Upper lobe of left lung (tissue), 4 donors: Measurements from ENCODE around the gene TMEM132D.

ENCODE experiments used
- EP300 ChIP-seq, 4 donors: sonication (generic); formaldehyde crosslinking; IDR thresholded peaks; one replicate each; pipeline ENCODE4 v1.5.1; 2017; ENCODE audit warnings: antibody characterized with exemption in 4 of 4, control low read depth in 2 of 4
- POLR2A ChIP-seq, 4 donors: fragments of 450-650 bp; IDR thresholded peaks; one replicate each; pipeline ENCODE4 v1.5.1; 2016 to 2017; ENCODE audit warnings: antibody characterized with exemption in 4 of 4, mild to moderate bottlenecking in 2 of 4
- TF ChIP-seq, protein P1 (sequence below), 6 experiments: fragments of 450-650 bp in 4 of 6; fragments of 200-600 bp in 2 of 6; sonication (generic) in 2 of 6; IDR thresholded peaks; one replicate each; pipeline ENCODE4 v1.5.1; 2016 to 2019; ENCODE audit warnings: antibody characterized with exemption in 6 of 6

DNA sequence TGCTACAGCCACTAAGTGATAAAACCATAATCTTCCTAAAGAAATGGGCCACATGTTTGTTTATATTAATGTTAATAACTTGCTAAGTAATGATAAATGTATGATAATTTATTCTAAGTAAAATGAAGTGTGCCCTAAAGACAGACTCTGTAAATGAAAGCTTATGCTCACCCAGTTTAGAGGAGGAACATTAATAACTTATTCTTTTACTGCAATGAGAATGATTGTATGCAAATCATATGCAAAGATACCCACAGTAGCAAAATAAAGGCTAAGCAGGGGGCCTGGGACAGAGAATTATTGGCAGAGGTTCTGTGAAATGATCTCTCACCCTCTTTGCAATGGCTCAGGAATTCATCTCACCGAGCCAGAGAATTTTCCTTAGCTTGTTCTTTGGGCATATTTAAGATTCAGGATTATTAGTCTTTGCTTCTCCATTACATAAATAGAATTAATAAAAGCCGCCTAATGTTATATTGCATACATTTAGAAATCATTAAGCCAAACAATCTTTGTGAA is 75.9 kb downstream of the TMEM132D start:
- TF ChIP-seq, protein P1, sequence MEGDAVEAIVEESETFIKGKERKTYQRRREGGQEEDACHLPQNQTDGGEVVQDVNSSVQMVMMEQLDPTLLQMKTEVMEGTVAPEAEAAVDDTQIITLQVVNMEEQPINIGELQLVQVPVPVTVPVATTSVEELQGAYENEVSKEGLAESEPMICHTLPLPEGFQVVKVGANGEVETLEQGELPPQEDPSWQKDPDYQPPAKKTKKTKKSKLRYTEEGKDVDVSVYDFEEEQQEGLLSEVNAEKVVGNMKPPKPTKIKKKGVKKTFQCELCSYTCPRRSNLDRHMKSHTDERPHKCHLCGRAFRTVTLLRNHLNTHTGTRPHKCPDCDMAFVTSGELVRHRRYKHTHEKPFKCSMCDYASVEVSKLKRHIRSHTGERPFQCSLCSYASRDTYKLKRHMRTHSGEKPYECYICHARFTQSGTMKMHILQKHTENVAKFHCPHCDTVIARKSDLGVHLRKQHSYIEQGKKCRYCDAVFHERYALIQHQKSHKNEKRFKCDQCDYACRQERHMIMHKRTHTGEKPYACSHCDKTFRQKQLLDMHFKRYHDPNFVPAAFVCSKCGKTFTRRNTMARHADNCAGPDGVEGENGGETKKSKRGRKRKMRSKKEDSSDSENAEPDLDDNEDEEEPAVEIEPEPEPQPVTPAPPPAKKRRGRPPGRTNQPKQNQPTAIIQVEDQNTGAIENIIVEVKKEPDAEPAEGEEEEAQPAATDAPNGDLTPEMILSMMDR (IDR thresholded peaks at IDR 0.05) = no peak
- no peak for TF ChIP-seq EP300 (IDR thresholded peaks at IDR 0.05)
- no peak for TF ChIP-seq POLR2A (IDR thresholded peaks at IDR 0.05)
